ENCODE data around the gene TPD52L2.
"Not testable (repeated sequence)": the region's sequence is repeated elsewhere in the genome, so short reads cannot be mapped to it uniquely, and the experiment has no call there.

The TPD52L2 gene

DNA sequence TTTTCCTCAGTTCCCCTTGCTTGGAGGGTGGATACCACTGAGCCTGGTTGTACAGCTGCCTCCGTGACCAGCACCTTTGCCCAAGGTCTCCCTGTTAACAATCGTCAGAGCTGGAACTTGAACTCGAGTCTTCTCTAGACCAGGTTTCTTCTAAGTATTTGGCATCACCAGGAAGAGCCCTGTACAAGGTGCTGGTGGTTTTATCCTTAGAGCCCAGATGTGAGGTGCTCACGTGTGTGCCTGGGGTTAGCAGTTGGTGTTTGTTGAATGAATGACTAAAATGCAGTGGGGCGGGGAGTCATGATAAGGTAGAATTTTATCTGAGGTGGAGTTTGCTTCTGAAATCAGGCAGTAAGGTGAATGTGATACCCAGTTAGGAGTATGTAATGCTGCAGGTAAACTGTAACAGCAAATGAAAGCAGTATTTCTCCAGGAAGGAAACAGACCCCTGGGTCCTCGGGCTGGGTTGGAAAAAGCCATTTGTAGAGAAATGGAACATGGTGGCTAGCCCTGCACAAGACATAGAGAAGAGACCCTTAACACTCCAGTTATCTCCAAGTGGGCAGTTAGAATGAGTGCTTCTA is 33.0 kb downstream of the TPD52L2 start:
- no peak for DNase-seq

DNA sequence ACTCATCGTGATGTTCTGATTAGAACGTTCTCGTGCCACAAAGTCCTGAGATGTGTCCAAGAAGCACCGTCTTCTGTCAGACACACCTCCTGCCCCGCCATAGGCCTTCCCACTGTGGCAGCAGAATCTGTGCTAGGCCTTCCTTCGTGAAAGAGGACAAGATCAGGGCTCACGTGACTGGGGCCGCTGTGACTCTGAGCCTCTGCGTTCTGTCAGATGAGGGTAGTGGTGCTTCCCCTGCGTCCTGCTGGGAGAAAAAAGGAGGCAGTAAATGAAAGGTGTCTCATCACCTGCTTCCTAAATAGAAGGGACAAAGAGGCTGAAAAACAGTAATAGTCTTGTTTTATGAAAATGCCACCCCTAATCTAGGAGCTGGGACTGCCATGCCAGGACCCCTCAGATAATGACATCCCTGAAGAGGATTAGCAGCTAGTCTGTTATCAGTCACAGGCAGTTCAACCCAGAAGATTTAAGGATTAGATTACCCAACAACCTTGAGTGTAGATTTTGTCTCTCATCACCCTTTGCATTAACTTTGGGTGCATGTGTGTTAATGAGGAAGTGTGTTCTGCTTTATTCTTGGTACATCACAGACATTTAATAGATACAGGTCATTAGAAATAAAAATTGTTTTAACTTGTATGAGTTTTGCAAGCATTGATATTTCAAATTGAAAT is 34.0 kb downstream of the TPD52L2 start:
- no peak for DNase-seq

DNA sequence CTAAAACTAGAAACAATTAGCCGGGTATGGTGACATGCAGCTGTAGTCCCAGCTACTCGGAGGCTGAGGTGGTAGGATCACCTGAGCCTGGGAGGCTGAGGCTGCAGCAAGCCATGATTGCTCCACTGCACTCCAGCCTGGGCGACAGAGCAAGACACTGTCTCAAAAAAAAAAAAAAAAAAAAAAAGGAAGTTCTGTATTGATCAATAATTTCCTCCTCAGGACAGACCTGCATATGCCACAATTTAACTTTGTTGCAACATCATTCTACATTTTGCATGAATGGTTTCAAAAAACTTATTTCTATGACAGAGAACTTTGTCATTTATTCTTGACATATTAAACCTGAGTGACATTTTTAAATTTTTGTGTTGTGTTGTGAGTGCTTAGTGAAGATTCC is 35.3 kb downstream of the TPD52L2 start:
- DNase-seq = no peak

DNA sequence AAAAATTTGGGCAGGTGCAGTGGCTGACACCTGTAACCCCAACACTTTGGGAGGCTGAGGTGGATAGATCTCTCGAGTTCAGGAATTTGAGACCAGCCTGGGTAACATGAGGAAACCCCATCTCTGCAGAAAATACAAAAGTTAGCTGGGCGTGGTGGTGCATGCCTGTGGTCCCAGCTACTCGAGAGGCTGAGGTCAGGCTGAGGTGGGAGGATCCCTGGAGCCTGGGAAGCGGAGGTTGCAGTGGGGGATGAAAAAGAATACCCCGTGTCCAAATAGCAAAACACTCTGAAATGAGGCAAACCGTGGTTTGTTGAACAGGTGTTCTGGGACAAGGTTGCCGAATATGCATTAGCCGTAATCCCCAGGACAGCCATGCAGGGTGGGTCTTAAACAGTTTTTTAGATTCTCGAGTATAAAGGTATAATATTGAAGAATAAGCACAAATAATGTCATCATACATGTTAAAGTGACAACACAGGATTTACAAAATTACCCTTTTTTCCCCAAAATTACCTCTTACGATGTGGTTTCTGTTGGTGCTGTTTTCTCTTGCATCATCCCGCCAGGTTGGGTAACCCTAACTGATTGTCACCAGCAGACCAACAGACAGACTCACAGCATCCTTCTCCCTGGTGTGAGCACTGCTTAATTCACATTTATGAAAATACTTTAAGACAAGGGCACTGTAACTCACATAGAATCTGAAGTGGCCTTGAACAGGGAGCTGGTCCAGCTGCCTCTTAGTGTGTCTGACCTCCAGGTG is 38.9 kb downstream of the TPD52L2 start:
- DNase-seq = no peak

DNA sequence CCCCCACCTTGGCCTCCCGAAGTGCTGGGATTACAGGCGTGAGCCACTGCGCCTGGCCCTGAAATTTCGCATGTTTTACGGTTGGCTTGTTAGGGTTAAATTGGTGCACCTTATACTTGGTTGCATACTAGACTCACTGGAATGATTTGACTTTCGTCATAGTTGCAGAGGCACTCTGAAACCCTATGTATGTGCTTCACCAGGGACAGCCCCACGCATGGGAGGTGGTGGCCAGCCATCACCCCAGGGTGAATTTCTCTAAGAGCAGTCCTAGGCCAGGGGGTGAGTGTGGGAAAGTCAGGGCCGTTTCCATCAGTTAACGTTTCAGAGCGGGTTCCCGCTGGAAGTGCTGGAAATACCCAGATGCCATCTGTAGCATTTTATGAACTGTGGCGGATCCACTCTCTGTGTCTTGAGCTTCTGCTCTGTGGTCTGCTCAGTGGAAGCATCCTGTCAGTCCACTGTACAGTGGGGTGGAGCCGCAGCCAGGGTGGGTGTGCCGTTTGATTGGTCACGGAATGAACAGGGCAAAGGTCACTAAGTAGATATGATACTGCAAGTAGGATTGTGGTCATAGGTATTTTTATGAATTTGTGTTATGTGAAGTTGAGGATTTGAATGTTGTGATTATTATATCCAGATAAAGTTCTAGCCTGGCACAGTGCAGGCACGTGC is 43.1 kb downstream of the TPD52L2 start:
- DNase-seq = no peak

DNA sequence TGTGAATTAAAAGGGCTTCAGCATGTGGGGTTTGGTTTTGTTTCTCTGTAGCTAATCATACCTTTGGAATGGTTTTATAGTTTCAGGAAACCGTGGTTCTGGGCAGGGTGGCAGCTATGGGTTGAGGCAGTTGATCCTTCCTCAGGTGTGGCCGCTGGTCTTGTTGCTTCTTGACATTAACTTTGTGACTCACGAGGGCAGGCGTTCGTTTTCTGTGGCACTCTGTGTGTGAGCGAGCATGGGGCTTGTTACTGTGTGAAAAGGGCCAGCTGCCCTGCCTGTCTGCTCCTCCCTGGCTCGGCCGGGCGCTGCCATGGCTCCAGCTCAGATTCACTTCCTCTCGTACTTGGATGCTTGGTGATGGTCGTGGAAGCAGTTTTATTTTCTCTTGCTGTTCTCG is 46.1 kb downstream of the TPD52L2 start:
- no peak for DNase-seq

DNA sequence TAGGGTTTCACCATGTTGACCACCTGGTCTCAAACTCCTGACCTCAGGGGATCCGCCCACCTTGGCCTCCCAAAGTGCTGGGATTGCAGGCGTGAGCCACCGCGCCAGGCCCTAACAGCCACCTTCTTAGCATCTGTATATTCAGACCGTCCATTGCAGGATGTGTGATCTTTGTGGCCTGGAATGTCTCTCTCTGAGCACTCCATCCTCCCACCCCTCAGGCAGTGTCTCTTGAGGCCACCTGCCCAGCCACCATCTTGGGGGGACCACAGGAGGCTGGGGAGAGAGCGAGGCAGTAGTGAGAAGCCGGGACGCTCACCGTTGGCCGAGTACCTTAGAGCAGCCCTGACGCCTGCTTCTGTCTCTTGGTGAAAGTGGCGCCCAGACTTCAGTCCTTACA is 48.7 kb downstream of the TPD52L2 start:
- DNase-seq = no peak

DNA sequence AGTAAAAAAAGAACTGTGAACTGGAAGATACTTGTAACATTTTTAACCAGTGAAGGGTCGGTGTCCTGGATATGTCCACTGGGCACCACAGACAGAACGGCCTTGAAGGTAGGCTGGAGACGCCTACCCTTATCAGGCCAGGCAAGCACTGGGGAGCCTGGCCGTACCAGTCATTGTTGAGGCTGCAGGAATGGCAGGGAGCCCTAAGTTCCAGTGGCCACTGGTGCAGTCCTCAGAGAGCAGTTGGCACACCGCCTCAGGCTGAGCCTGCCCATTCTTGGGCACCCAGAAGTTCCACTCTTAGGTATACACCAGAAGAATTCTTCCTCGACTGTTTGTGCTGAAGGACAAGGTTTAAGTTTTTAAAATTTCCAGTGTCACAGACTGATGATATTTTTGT is 50.4 kb downstream of the TPD52L2 start:
- no peak for DNase-seq

DNA sequence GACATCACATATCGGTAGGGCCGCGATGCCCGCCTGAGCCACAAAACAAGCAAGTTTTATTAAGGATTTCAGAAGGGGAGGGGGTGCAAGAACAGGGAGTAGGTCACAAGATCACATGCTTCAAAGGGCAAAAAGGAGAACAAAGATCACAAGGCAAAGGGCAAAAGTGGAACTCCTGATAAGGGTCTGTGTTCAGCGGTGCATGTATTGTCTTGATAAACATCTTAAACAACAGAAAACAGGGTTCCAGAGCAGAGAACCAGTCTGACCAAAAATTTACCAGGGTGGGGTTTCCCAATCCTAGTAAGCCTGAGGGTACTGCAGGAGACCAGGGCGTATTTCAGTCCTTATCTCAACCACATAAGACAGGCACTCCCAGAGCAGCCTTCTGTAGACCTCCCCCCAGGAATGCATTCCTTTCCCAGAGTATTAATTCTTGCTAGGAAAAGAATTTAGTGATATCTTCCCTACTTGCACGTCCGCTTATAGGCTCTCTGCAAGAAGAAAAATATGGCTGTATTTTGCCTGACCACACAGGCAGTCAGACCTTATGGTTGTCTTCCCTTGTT is 51.4 kb downstream of the TPD52L2 start:
- not testable (repeated sequence) for DNase-seq

DNA sequence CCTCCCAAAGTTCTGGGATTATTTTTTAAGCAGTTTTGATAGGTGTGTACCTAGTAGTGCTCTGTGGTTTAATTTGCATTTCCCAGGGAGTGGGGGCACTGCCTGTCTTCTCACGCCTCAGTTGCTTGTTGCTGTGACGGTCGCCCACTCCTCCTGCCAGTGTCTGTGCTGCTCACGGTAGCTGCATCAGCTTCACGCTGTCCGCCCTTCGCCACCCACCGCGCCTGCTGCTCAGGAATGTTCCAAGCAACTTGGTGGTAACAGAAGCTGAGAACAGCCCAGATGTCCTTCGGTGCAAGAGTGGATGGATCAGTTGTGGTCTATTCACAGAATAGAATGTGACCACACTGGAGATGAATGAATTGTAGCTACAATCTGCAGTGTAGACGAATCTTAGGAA is 52.7 kb downstream of the TPD52L2 start:
- DNase-seq = no peak

DNA sequence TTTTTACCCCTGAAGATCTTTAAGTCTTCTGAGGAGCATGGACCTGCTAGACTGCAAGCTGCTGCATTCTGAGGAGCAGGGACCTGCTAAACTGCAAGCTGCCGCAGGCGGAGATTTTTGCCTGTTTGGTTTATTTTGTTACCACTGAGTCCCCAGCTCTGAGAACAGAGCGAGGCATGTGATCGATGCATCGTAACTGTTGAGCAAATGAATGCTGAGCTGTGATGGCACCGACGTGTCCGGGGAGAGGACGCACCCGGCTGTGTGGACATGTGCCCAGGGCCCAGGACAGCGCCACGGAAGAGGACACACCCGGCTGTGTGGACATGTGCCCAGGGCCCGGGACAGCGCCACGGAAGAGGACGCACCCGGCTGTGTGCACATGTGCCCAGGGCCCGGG is 54.1 kb downstream of the TPD52L2 start:
- DNase-seq = no peak

DNA sequence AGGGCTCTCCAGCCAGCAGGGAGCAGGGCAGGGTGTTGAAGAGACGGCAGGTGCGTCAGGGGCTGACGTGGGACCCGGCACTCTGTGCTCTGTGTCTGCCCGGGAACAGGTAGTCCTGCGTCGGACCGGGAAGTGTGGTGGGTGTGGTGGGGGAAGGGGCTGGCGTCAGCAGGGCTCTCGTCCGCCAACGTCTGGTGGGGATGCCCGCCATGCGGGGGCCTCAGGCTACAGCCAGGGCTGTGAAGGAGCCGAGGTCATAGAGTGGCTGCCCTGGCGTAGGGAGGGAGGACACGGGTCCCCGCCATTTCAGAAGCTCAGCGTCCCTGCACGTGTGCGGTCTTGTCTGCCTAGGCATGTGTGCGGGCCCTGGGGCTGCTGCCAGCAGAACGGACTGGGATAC is 55.2 kb downstream of the TPD52L2 start:
- DNase-seq = no peak

DNA sequence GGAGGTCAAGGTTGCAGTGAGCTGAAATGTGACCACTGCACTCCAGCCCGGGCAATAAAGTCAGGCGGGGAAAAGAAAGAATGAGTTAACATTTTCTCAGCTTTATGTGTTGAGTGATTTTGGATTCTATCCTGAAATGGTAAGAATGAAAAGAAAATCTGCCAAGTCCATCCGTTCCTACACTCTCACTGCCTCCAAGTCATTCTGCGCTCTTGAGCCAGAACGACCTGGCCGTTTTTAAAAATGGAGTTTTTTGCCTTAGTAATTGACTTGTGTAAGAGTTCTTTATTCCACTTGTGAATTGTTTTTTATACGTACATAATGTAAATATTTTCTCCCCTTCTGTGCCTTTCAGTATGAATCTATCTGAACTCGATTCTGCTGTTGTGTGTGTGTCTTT is 58.6 kb downstream of the TPD52L2 start:
- no peak for DNase-seq

DNA sequence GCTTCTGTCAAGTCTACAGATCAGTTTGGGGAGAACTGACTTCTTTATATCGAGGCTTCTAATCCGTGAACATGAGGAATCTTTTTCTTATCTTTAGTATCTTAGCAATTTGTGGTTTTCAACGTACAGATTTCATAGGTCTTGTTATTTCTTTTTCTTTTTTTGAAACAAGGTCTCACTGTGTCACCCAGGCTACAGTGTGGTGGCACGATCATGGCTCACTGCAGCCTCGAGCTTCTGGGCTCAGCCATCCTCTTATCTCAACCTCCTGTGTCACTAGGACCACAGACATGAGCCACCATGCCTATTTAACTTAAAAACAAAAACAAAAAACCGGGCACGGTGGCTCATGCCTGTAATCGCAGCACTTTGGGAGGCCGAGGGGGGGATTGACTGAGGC is 59.2 kb downstream of the TPD52L2 start:
- DNase-seq = no peak

DNA sequence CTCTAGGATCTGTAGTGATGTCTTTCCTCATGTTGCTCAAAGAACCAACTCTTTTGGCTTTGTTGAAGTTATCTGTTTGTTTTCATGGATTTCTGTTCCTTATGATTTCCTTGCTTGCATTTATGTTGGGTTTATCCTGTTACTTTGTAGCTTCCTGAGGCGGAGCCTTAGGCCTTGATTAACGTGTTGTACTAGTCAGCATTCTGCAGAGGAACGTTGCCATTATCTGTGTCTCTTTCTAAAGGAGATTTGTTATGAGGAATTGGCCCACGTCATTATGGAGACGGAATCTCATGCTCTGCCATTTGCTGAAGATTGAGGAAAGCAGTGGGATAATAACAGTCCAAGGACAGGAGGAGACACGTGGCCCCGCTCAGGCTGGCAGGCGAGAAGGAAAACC is 61.2 kb downstream of the TPD52L2 start:
- no peak for DNase-seq

DNA sequence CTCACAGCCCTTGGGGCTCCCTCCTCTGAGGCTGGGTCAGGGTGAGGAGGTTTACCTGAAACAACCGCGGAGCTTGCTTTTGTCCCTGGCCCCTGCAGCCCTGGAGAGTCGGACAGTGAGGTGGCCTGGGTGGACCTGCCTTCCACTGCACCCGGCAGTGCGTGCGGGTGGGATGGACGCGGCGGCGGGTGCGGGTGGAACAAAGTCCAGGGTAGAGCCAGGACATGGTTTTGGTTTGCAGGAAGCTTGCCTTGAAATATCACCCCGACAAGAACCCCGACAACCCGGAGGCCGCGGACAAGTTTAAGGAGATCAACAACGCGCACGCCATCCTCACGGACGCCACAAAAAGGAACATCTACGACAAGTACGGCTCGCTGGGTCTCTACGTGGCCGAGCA is 64.0 kb downstream of the TPD52L2 start:
- no peak for DNase-seq

DNA sequence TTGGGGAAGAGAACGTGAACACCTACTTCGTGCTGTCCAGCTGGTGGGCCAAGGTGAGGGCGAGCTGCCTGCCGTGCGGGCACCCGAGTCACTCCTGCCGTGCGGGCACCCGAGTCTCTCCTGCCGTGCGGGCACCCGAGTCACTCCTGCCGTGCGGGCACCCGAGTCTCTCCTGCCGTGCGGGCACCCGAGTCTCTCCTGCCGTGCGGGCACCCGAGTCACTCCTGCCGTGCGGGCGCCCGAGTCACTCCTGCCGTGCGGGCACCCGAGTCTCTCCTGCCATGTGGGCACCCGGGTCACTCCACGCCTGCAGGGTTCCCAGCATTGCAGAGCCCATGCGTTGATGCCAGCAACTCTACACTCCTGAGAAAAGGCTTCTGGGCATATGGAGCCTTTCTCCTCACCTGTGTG is 64.4 kb downstream of the TPD52L2 start:
- not testable (repeated sequence) for DNase-seq

DNA sequence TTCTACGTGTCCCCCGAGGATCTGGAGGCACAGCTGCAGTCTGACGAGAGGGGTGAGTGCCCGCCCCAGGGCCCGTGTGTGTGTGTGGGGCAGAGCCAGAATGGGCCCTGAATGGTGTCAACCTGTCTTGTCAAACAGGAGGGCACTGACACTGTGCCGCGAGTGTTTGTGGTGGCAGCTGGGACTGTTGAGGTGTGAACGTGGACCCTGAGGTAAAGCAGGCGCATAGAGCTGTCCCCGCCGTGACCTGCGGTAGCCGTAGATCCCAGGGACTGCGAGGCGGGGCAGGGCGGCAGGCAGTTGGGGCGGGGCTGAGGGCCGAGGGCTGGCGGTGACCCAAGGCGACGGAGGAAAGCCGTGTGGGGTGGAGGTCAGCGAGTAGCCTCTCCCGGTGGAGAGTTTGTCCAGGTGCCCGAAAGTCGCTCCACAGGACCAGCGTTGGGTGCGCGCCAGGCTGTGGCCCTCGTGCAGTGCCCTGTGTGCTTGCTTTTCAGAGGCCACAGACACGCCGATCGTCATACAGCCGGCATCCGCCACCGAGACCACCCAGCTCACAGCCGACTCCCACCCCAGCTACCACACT is 66.0 kb downstream of the TPD52L2 start:
- no peak for DNase-seq

DNA sequence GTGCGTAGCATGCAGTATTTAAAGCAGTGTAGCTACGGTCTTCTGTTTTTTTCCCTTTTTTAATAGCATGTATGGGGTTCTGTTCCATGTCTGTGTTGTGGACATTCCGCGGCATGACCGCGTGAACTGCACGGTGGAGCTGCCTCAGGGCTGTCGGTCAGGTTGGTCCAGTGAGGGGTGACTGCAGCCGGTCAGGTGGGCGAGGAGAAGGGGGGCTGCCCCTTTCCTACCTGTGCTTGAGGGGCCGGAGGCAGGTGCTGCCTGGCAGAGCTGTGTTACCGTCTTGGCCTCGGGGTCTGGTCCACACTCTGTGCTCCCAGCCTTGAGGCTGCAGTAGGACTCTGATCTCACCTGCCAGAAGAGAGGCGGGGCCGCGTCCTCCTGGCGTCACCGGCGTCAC is 66.7 kb downstream of the TPD52L2 start:
- DNase-seq = no peak

DNA sequence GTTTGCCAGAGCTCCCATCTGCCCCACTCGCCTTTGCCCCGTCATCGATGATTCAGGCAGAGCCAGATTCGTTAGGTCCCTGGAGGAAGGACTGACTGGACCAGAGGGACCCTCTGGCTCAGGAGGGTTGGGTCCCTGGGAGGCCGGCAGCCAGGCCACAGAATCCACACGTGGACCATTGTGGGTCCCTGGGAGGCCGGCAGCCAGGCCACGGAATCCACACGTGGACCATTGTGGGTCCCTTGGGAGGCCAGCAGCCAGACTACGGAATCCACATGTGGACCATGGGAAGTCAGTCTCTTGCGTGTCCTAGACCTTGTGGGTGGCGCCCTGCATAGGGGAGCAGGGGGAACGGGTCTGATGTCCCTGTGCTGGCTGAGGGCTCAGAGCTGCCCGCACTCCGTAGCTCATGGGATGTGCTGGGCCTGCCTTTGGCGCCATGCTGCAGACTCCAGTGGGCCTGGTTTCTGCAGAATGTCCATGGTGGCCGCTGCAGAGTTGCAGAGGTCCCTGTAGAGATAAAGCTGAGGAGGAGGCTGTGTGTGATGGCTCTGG is 67.6 kb downstream of the TPD52L2 start:
- no peak for DNase-seq

DNA sequence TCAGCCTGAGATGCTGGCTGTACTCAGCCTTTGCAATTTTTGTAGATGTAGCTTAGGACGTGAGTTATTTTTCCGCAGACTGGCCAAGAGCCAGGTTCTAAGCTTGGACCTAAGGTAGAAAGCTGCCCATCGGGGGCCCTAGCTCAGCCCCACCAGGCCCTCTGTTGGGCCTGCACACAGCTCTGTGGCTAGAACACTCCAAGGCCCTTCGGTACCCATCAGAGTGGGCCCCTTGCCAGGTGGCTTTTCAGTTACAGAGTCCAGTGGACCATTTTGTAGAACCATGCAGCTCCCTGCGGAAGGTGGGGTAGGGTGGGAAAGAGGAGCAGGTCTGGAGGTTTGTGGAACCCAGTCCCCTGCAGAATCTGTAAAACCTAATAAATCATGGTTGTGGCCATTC is 68.6 kb downstream of the TPD52L2 start:
- DNase-seq = no peak

DNA sequence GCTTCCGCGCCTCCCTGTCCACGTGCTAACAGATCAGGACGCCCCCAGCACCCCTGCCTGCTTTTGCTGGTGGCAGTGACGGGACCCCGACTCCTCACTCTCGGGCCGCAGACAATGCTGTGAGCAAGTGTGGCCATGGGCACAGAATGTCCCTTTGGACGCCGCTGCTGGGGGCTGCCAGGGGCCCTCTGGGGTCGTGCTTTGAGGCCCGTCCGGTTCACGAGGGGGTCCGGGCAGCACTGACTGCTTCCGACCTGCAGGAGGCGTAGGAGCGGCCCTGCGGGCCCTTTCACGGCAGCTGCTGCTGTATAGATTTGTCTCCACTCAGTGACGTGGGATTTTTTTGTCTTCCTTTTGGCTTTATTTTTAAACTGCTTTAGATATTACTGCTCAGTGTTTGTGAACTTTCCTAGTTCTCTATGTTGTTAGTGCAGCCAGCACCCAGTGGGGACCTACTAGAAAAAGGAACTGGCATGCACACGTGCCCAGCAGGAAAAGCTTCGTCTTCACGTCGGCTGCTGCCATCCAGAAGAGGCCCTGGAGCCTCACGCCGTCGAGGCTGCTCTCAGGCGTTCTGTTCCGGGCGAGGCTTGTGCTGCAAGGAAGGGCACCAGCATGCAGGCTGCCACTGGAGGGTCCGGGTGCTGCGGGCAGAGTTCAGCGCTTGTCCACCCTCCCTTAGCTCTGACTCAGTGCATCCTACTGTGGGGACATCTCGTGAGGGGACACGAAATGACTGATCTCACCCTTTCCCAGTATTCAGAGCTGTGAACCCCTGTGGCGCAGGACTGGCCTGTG is 69.4 kb downstream of the TPD52L2 start:
- no peak for DNase-seq
